H9 (cell line): ENCODE data around the gene FHIT. TPM values are rescaled to one million over a fixed set of nuclear protein-coding genes. Genes with fewer than 3 reads are reported as not detected.
A peak's percentile ranks its signal among the peaks of the same experiment; 100 is the strongest.

ENCODE experiments used
- DNase-seq: peaks from one replicate; pipeline ENCODE4 v3.0.0-alpha.2; 2017
- H2AFZ ChIP-seq: one replicate; pipeline ENCODE4 v1.6.1; 2013; ENCODE audit warnings: mild to moderate bottlenecking, low read length, control low read depth, moderate library complexity
- H2AK5ac ChIP-seq: 2 replicates; pipeline ENCODE4 v1.6.1; 2013; ENCODE audit warnings: low read length, control low read depth, mixed read lengths; ENCODE audit not compliant: insufficient read length
- H2BK120ac ChIP-seq: one replicate; pipeline ENCODE4 v1.6.1; 2013; ENCODE audit warnings: low read depth, mild to moderate bottlenecking, low read length, control low read depth, inconsistent platforms; ENCODE audit not compliant: poor library complexity, severe bottlenecking
- H2BK12ac ChIP-seq: 2 replicates; pipeline ENCODE4 v1.6.1; 2013; ENCODE audit warnings: low read length, control low read depth, mixed read lengths, low read depth; ENCODE audit not compliant: insufficient read length
- H2BK15ac ChIP-seq: 2 replicates; pipeline ENCODE4 v1.6.1; 2013; ENCODE audit warnings: low read depth, low read length, control low read depth
- H2BK20ac ChIP-seq: one replicate; pipeline ENCODE4 v1.6.1; 2013; ENCODE audit warnings: low read depth, mild to moderate bottlenecking, low read length, control low read depth, inconsistent platforms; ENCODE audit not compliant: poor library complexity, severe bottlenecking
- H2BK5ac ChIP-seq: 2 replicates; pipeline ENCODE4 v1.6.1; 2013; ENCODE audit warnings: low read length, control low read depth, mixed read lengths; ENCODE audit not compliant: insufficient read length
- H3K14ac ChIP-seq: 2 replicates; pipeline ENCODE4 v1.6.1; 2013; ENCODE audit warnings: low read length, control low read depth; ENCODE audit not compliant: insufficient read depth
- H3K18ac ChIP-seq: 2 replicates; pipeline ENCODE4 v1.6.1; 2013; ENCODE audit warnings: low read depth, mild to moderate bottlenecking, mixed read lengths, low read length, control low read depth; ENCODE audit not compliant: insufficient read length
- H3K23ac ChIP-seq: 2 replicates; pipeline ENCODE4 v1.6.1; 2013; ENCODE audit warnings: low read length, control low read depth, mixed read lengths, low read depth; ENCODE audit not compliant: insufficient read length
- H3K23me2 ChIP-seq: 2 replicates; pipeline ENCODE4 v1.6.1; 2013; ENCODE audit warnings: low read depth, mild to moderate bottlenecking, mixed read lengths, low read length, control low read depth; ENCODE audit not compliant: insufficient read length, poor library complexity, severe bottlenecking
- H3K27ac ChIP-seq: 2 replicates; pipeline ENCODE4 v1.5.1; 2013; ENCODE audit warnings: low read length, control low read depth, mixed read lengths, low read depth; ENCODE audit not compliant: insufficient read length
- H3K27me3 ChIP-seq: 2 replicates; pipeline ENCODE4 v1.6.1; 2013; ENCODE audit warnings: low read length, control low read depth, inconsistent platforms; ENCODE audit not compliant: insufficient read depth
- H3K4ac ChIP-seq: 2 replicates; pipeline ENCODE4 v1.6.1; 2013; ENCODE audit warnings: low read depth, mild to moderate bottlenecking, control low read depth, inconsistent platforms, low read length, moderate library complexity
- H3K4me1 ChIP-seq: 2 replicates; pipeline ENCODE4 v1.6.1; 2013; ENCODE audit warnings: low read length, control low read depth, inconsistent platforms; ENCODE audit not compliant: insufficient read depth
- H3K4me2 ChIP-seq: 2 replicates; pipeline ENCODE4 v1.6.1; 2013; ENCODE audit warnings: low read length, control low read depth, mixed read lengths; ENCODE audit not compliant: insufficient read length, insufficient read depth
- H3K56ac ChIP-seq: 2 replicates; pipeline ENCODE4 v1.6.1; 2013; ENCODE audit warnings: low read depth, mild to moderate bottlenecking, mixed read lengths, low read length, control low read depth; ENCODE audit not compliant: insufficient read length
- H3K79me1 ChIP-seq: 2 replicates; pipeline ENCODE4 v1.6.1; 2013; ENCODE audit warnings: low read depth, mild to moderate bottlenecking, moderate library complexity, low read length, control low read depth, inconsistent platforms; ENCODE audit not compliant: insufficient read depth, poor library complexity, severe bottlenecking
- H3K79me2 ChIP-seq: 2 replicates; pipeline ENCODE4 v1.6.1; 2013; ENCODE audit warnings: low read length, control low read depth, inconsistent platforms; ENCODE audit not compliant: insufficient read depth
- H3K9ac ChIP-seq: 2 replicates; pipeline ENCODE4 v1.6.1; 2013; ENCODE audit warnings: low read length, control low read depth, mixed read lengths; ENCODE audit not compliant: insufficient read length; ENCODE audit errors: extremely low read depth
- H3K9me3 ChIP-seq: one replicate; pipeline ENCODE4 v1.6.1; 2013; ENCODE audit warnings: low read depth, low read length, inconsistent platforms; ENCODE audit not compliant: control insufficient read depth
- H3T11ph ChIP-seq: one replicate; pipeline ENCODE4 v1.6.1; 2013; ENCODE audit warnings: mild to moderate bottlenecking, low read length, control low read depth, inconsistent platforms
- H4K20me1 ChIP-seq: one replicate; pipeline ENCODE4 v1.6.1; 2013; ENCODE audit not compliant: control insufficient read depth, insufficient read length, insufficient read depth
- H4K5ac ChIP-seq: 2 replicates; pipeline ENCODE4 v1.6.1; 2013; ENCODE audit warnings: low read depth, mild to moderate bottlenecking, mixed read lengths, low read length, control low read depth; ENCODE audit not compliant: insufficient read length
- H4K8ac ChIP-seq: replicated peaks from 2 replicates; pipeline ENCODE4 v1.6.1; 2013; ENCODE audit warnings: low read length, control low read depth, mixed read lengths, low read depth; ENCODE audit not compliant: insufficient read length
- H4K91ac ChIP-seq: 2 replicates; pipeline ENCODE4 v1.6.1; 2013; ENCODE audit warnings: low read depth, mild to moderate bottlenecking, moderate library complexity, mixed read lengths, low read length, control low read depth; ENCODE audit not compliant: insufficient read length
- H3K27ac Mint-ChIP-seq, 3 experiments: 2 replicates in 2 of 3; 3 replicates in 1 of 3; pipeline ENCODE4 v1.8.0; 2020 to 2021; ENCODE audit warnings: mixed read lengths in 3 of 3, mild to moderate bottlenecking in 1 of 3, moderate library complexity in 1 of 3
- H3K27me3 Mint-ChIP-seq: 2 replicates; pipeline ENCODE4 v1.8.0; 2021; ENCODE audit warnings: low read depth, mild to moderate bottlenecking, moderate library complexity, mixed read lengths
- H3K36me3 Mint-ChIP-seq, 3 experiments: 2 replicates in 2 of 3; 3 replicates in 1 of 3; pipeline ENCODE4 v1.8.0; 2020 to 2021; ENCODE audit warnings: low read depth in 3 of 3, mixed read lengths in 3 of 3; ENCODE audit not compliant: insufficient read depth in 1 of 3
- H3K4me1 Mint-ChIP-seq, 2 experiments: 2 replicates each; pipeline ENCODE4 v1.8.0; 2020; ENCODE audit warnings: mixed read lengths in 2 of 2
- H3K4me3 Mint-ChIP-seq, 2 experiments: 2 replicates in 1 of 2; 3 replicates in 1 of 2; pipeline ENCODE4 v1.8.0; 2020 to 2021; ENCODE audit warnings: mild to moderate bottlenecking in 2 of 2, mixed read lengths in 2 of 2, moderate library complexity in 1 of 2
- H3K9me3 Mint-ChIP-seq, 2 experiments: 2 replicates in 1 of 2; 3 replicates in 1 of 2; pipeline ENCODE4 v1.8.0; 2020; ENCODE audit warnings: mild to moderate bottlenecking in 2 of 2, mixed read lengths in 2 of 2, moderate library complexity in 1 of 2
- CTCF ChIP-seq: fragments of 200-600 bp; sonication (generic); conservative IDR thresholded peaks from 3 replicates; pipeline ENCODE4 v1.8.0; 2021; ENCODE audit warnings: antibody characterized with exemption, mild to moderate bottlenecking
- WGBS: extraction: QIAGEN DNeasy Blood & Tissue Kit; methylation state at CpG from one replicate; pipeline ENCODE4 v1.1.7; 2013; ENCODE audit warnings: missing lambda C conversion rate, low lambda C conversion rate, mixed read lengths; ENCODE audit not compliant: insufficient read length; ENCODE audit errors: extremely low coverage; 5-methylcytosine and 5-hydroxymethylcytosine counted together
- total RNA-seq: library from RNA; stranded (reverse); gene quantifications from 2 replicates; pipeline ENCODE4 v1.2.1, GENCODE V29; 2021

Gene FHIT
- total RNA-seq, 1 experiment from 2014 or later: 3.0 TPM

GRCh38 chr3:60079076-60079475 is 1172.2 kb downstream of the FHIT start:
- Mint-ChIP-seq H3K36me3 (peaks cover 0 to 1% (median 0%) of the 10 kb centered on the region in 3 experiments; a peak in 1 of 7 replicates), H3K27ac (peak overlapping the region in 2 of 3 experiments; percentile 19 to 56; a peak in 2 of 7 replicates)

More at GRCh38 chr3:60079076-60079475, 1172.2 kb downstream of the FHIT start:
- Histone ChIP-seq H2BK120ac (no peak overlapping the region), H3K4me1 (0 out of 2 replicates have a peak, but pooled peaks cover 2% of the 10 kb centered on the region), H3K18ac (no peak overlapping the region), H2BK5ac (no peak overlapping the region), H3K9ac (no peak overlapping the region), H3K9me3 (no peaks in the 10 kb centered on the region), H4K91ac (no peak overlapping the region), H3K4ac (no peak overlapping the region), H2AK5ac (no peak overlapping the region), H3K27ac (no peak overlapping the region), H2BK12ac (no peak overlapping the region), H2BK15ac (no peak overlapping the region), H3K79me2 (no peaks in the 10 kb centered on the region), H2AFZ (no peak overlapping the region), H3K14ac (no peak overlapping the region), H3K23me2 (no peaks in the 10 kb centered on the region), H3K23ac (no peak overlapping the region), H2BK20ac (no peak overlapping the region), H3K79me1 (no peaks in the 10 kb centered on the region), H4K20me1 (no peaks in the 10 kb centered on the region), H4K5ac (no peak overlapping the region), H4K8ac (no peak overlapping the region), H3T11ph (no peak overlapping the region), H3K27me3 (no peaks in the 10 kb centered on the region), H3K56ac (no peak overlapping the region), H3K4me2 (no peak overlapping the region)
- H3K4me1 Mint-ChIP-seq: peaks cover 8 to 11% of the 10 kb centered on the region in 2 experiments
- peaks cover 0 to 4% of the 10 kb centered on the region in 2 experiments; a peak in 1 of 5 replicates for H3K9me3 Mint-ChIP-seq
- WGBS: no CpG with 5 or more reads among the region's 5 CpGs
- H3K4me3 Mint-ChIP-seq: no peak overlapping the region
- peak; percentile 36 for DNase-seq
- H3K27me3 Mint-ChIP-seq: no peaks in the 10 kb centered on the region
- TF ChIP-seq CTCF: 0 out of 3 replicates have a peak, but pooled peaks have one; percentile 26
